IPS-15b (cell line): ENCODE results near the gene C19orf44.
"Not testable (repeated sequence)": the region's sequence is repeated elsewhere in the genome, so short reads cannot be mapped to it uniquely, and the experiment has no call there.

Experiments
- H3K27me3 ChIP-seq: one replicate; pipeline ENCODE4 v1.6.1; 2013; ENCODE audit warnings: low read length; ENCODE audit not compliant: control insufficient read depth, insufficient read depth
- H3K36me3 ChIP-seq: one replicate; pipeline ENCODE4 v1.6.1; 2013; ENCODE audit warnings: low read length; ENCODE audit not compliant: control insufficient read depth, insufficient read depth
- H3K4me1 ChIP-seq: one replicate; pipeline ENCODE4 v1.6.1; 2013; ENCODE audit warnings: mild to moderate bottlenecking, low read length; ENCODE audit not compliant: control insufficient read depth, insufficient read depth
- H3K4me3 ChIP-seq: one replicate; pipeline ENCODE4 v1.5.1; 2013; ENCODE audit warnings: low read depth, low read length
- H3K9ac ChIP-seq: one replicate; pipeline ENCODE4 v1.6.1; 2013; ENCODE audit warnings: low read depth, mild to moderate bottlenecking, low read length
- H3K9me3 ChIP-seq: one replicate; pipeline ENCODE4 v1.6.1; 2013; ENCODE audit warnings: mild to moderate bottlenecking, low read length; ENCODE audit not compliant: control insufficient read depth, insufficient read depth

Gene C19orf44

GRCh38 chr19:16470911-16471811, 25.0 kb upstream of the C19orf44 start:
- H3K9ac ChIP-seq = peak overlapping the region; percentile 32
- peak overlapping the region; percentile 86 for H3K4me3 ChIP-seq
- no peaks in the 10 kb centered on the region for H3K27me3 ChIP-seq
- no peaks in the 10 kb centered on the region for H3K9me3 ChIP-seq
- H3K36me3 ChIP-seq = no peaks in the 10 kb centered on the region
- peaks cover 9% of the 10 kb centered on the region for H3K4me1 ChIP-seq

GRCh38 chr19:16472559-16472899, 23.7 kb upstream of the C19orf44 start:
- H3K27me3 ChIP-seq, H3K4me1 ChIP-seq, H3K9me3 ChIP-seq, H3K36me3 ChIP-seq: not testable (repeated sequence)
- Histone ChIP-seq H3K4me3 (peak overlapping the region; percentile 86), H3K9ac (peak overlapping the region; percentile 60)

- H3K9me3 ChIP-seq = no peaks in the 10 kb centered on the region
- peaks cover 9% of the 10 kb centered on the region for H3K4me1 ChIP-seq
- H3K4me3 ChIP-seq = no peak overlapping the region
- H3K9ac ChIP-seq = no peak overlapping the region
- no peaks in the 10 kb centered on the region for H3K36me3 ChIP-seq
- H3K27me3 ChIP-seq = no peaks in the 10 kb centered on the region
These were observed 23.2 kb upstream of the C19orf44 start for GRCh38 chr19:16472992-16473391.

- Histone ChIP-seq H3K27me3 (no peaks in the 10 kb centered on the region), H3K9me3 (no peaks in the 10 kb centered on the region), H3K4me1 (peaks cover 9% of the 10 kb centered on the region), H3K36me3 (no peaks in the 10 kb centered on the region), H3K9ac (no peak overlapping the region), H3K4me3 (no peak overlapping the region)
These were observed 22.3 kb upstream of the C19orf44 start for GRCh38 chr19:16473875-16474392.

GRCh38 chr19:16476401-16476800, 19.8 kb upstream of the C19orf44 start:
- no peak overlapping the region for H3K4me3 ChIP-seq
- no peaks in the 10 kb centered on the region for H3K9me3 ChIP-seq
- H3K36me3 ChIP-seq = no peaks in the 10 kb centered on the region
- H3K27me3 ChIP-seq = no peaks in the 10 kb centered on the region
- H3K4me1 ChIP-seq = no peaks in the 10 kb centered on the region
- H3K9ac ChIP-seq = no peak overlapping the region

GRCh38 chr19:16477311-16477710, 18.9 kb upstream of the C19orf44 start:
- H3K9ac ChIP-seq = no peak overlapping the region
- H3K27me3 ChIP-seq = no peaks in the 10 kb centered on the region
- H3K36me3 ChIP-seq = no peaks in the 10 kb centered on the region
- no peaks in the 10 kb centered on the region for H3K9me3 ChIP-seq
- H3K4me1 ChIP-seq = no peaks in the 10 kb centered on the region
- no peak overlapping the region for H3K4me3 ChIP-seq

GRCh38 chr19:16482745-16483144, 13.4 kb upstream of the C19orf44 start:
- no peak overlapping the region for H3K4me3 ChIP-seq
- no peaks in the 10 kb centered on the region for H3K27me3 ChIP-seq
- H3K9me3 ChIP-seq = no peaks in the 10 kb centered on the region
- H3K9ac ChIP-seq = no peak overlapping the region
- no peaks in the 10 kb centered on the region for H3K36me3 ChIP-seq
- no peaks in the 10 kb centered on the region for H3K4me1 ChIP-seq

- not testable (repeated sequence) for H3K4me1 ChIP-seq, H3K27me3 ChIP-seq, H3K9ac ChIP-seq, H3K36me3 ChIP-seq, H3K9me3 ChIP-seq, H3K4me3 ChIP-seq
These were observed 9.7 kb upstream of the C19orf44 start for GRCh38 chr19:16486476-16486875.

GRCh38 chr19:16496613-16496983, 404 bp downstream of the C19orf44 start:
- Histone ChIP-seq H3K9me3 (no peaks in the 10 kb centered on the region), H3K4me1 (no peaks in the 10 kb centered on the region), H3K27me3 (no peaks in the 10 kb centered on the region), H3K9ac (no peak overlapping the region), H3K36me3 (no peaks in the 10 kb centered on the region), H3K4me3 (peak overlapping the region; percentile 79)

GRCh38 chr19:16497042-16497441, 848 bp downstream of the C19orf44 start:
- Histone ChIP-seq H3K9ac (no peak overlapping the region), H3K4me3 (no peak overlapping the region)

GRCh38 chr19:16497837-16498236, 1.6 kb downstream of the C19orf44 start:
- no peaks in the 10 kb centered on the region for H3K27me3 ChIP-seq
- no peaks in the 10 kb centered on the region for H3K36me3 ChIP-seq
- no peak overlapping the region for H3K9ac ChIP-seq
- no peak overlapping the region for H3K4me3 ChIP-seq
- no peaks in the 10 kb centered on the region for H3K4me1 ChIP-seq
- H3K9me3 ChIP-seq = no peaks in the 10 kb centered on the region

More at GRCh38 chr19:16497042-16497441, 848 bp downstream of the C19orf44 start:
- H3K27me3 ChIP-seq = no peaks in the 10 kb centered on the region
- no peaks in the 10 kb centered on the region for H3K9me3 ChIP-seq
- H3K36me3 ChIP-seq = no peaks in the 10 kb centered on the region
- no peaks in the 10 kb centered on the region for H3K4me1 ChIP-seq

GRCh38 chr19:16504271-16504670, 8.1 kb downstream of the C19orf44 start:
- Histone ChIP-seq H3K4me3 (no peak overlapping the region), H3K4me1 (no peaks in the 10 kb centered on the region), H3K36me3 (peaks cover 2% of the 10 kb centered on the region), H3K9me3 (no peaks in the 10 kb centered on the region), H3K27me3 (no peaks in the 10 kb centered on the region), H3K9ac (no peak overlapping the region)
